HEK293 (cell line): ENCODE results near the gene CENPO.

ENCODE experiments used
- CTCF ChIP-seq: fragments of 450-650 bp; formaldehyde crosslinking; IDR thresholded peaks from 2 replicates; pipeline ENCODE4 v1.5.1; 2016; ENCODE audit warnings: missing biosample characterization, missing genetic modification characterization
- REST ChIP-seq: fragments of 450-650 bp; formaldehyde crosslinking; IDR thresholded peaks from 2 replicates; pipeline ENCODE4 v1.5.1; 2016; ENCODE audit warnings: missing biosample characterization, missing genetic modification characterization
- ZBTB17 ChIP-seq: fragments of 450-650 bp; formaldehyde crosslinking; IDR thresholded peaks from 2 replicates; pipeline ENCODE4 v1.5.1; 2016; ENCODE audit warnings: missing biosample characterization, missing genetic modification characterization
- ZBTB49 ChIP-seq: fragments of 450-650 bp; formaldehyde crosslinking; IDR thresholded peaks from 2 replicates; pipeline ENCODE4 v1.5.1; 2016; ENCODE audit warnings: missing biosample characterization, missing genetic modification characterization, low read depth
- ZNF121 ChIP-seq: fragments of 450-650 bp; formaldehyde crosslinking; IDR thresholded peaks from 2 replicates; pipeline ENCODE4 v1.5.1; 2016; ENCODE audit warnings: missing biosample characterization, missing genetic modification characterization
- ZNF274 ChIP-seq, 2 experiments: fragments of 200-500 bp in 1 of 2; fragments of 450-650 bp in 1 of 2; sonication (Bioruptor generic) in 1 of 2; formaldehyde crosslinking in 1 of 2; IDR thresholded peaks; 2 replicates each; pipeline versions ENCODE4 v1.5.1 to v1.6.1; 2014 to 2016; ENCODE audit warnings: borderline replicate concordance in 1 of 2, inconsistent platforms in 1 of 2, low read length in 1 of 2, missing biosample characterization in 1 of 2, missing genetic modification characterization in 1 of 2
- ZNF280D ChIP-seq: fragments of 450-650 bp; formaldehyde crosslinking; IDR thresholded peaks from 2 replicates; pipeline ENCODE4 v1.5.1; 2016; ENCODE audit warnings: missing biosample characterization, missing genetic modification characterization
- ZNF560 ChIP-seq: fragments of 450-650 bp; formaldehyde crosslinking; IDR thresholded peaks from 2 replicates; pipeline ENCODE4 v1.5.1; 2017; ENCODE audit warnings: missing biosample characterization, missing genetic modification characterization, borderline replicate concordance
- ZNF621 ChIP-seq: fragments of 450-650 bp; formaldehyde crosslinking; IDR thresholded peaks from 2 replicates; pipeline ENCODE4 v1.5.1; 2017; ENCODE audit warnings: missing biosample characterization, missing genetic modification characterization

- TF ChIP-seq ZBTB17 (tag by site-specific recombination) (no peak), ZNF560 (tag by site-specific recombination) (no peak), ZBTB49 (tag by site-specific recombination) (no peak), ZNF621 (no peak), CTCF (tag by site-specific recombination) (no peak), ZNF280D (no peak), ZNF121 (tag by site-specific recombination) (no peak), ZNF274 (IDR thresholded peaks at IDR 0.05; ENCODE audit: low read length) (no peak), ZNF274 (tag by site-specific recombination; IDR thresholded peaks at IDR 0.05; ENCODE audit: borderline replicate concordance) (no peak), REST (tag by site-specific recombination) (no peak)
These were observed 27.6 kb downstream of the CENPO start for GRCh38 chr2:24820598-24821432.
